ENCODE results near the gene SPAG17. TPM values are rescaled to one million over a fixed set of nuclear protein-coding genes. Genes with fewer than 3 reads are reported as not detected.

SPAG17 gene
- total and polyA plus RNA-seq, 9 donors = 0.08 to 39.5 (median 0.67) TPM

DNA sequence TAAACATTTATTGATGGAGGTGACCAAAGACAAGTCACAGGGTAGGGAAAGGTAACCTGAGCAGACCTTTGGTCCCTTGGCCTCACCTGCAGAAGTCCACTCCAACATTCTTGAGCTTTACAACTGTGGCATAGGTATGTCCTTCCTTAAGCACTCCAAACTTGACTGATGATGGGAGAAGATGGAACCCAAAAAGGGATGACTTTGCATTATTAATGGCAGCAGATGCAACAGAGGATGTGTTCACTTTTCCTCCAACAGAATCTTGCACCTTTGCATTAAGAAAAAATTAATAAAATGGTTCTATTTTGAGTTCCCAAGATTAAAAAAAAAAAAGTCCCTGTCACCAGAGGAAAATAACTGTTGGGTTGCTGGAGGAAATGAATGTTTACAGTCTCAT, 213.3 kb downstream of the SPAG17 start:
- Histone ChIP-seq H3K36me3 (no peaks in the 10 kb centered on the region), H3K4me1 (ENCODE audit: insufficient read depth) (no peaks in the 10 kb centered on the region), H3K27ac (no peak overlapping the region), H3K27me3 (no peaks in the 10 kb centered on the region), H3K4me3 (no peak overlapping the region), H3K9me3 (no peaks in the 10 kb centered on the region)
- DNase-seq = no peak
- TF ChIP-seq EP300 (IDR thresholded peaks at IDR 0.05) = no peak
- TF ChIP-seq POLR2A (IDR thresholded peaks at IDR 0.05) = no peak
- TF ChIP-seq, protein P1, sequence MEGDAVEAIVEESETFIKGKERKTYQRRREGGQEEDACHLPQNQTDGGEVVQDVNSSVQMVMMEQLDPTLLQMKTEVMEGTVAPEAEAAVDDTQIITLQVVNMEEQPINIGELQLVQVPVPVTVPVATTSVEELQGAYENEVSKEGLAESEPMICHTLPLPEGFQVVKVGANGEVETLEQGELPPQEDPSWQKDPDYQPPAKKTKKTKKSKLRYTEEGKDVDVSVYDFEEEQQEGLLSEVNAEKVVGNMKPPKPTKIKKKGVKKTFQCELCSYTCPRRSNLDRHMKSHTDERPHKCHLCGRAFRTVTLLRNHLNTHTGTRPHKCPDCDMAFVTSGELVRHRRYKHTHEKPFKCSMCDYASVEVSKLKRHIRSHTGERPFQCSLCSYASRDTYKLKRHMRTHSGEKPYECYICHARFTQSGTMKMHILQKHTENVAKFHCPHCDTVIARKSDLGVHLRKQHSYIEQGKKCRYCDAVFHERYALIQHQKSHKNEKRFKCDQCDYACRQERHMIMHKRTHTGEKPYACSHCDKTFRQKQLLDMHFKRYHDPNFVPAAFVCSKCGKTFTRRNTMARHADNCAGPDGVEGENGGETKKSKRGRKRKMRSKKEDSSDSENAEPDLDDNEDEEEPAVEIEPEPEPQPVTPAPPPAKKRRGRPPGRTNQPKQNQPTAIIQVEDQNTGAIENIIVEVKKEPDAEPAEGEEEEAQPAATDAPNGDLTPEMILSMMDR (IDR thresholded peaks at IDR 0.05) = no peak
- intact Hi-C loops (cut with DNase I) = no loop called here

DNA sequence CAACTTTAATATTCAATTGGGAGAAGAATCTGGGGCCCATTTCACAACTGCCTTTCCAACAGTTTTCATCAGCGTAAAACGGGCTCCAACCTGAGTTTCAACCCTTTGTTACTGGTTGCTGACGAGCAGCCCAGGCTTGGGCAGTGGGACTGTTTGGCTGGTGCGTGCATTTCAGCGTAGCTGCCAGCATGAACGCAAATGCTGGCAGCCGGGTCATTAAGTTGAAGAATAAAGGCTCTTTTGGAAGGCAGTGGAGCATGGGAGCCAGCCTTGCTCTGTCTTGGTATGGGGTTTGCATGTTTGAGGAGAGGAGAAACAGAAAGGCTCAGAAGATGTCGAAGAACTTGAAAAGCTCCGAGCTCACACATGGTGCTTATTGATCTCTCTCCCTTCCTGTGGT, 214.8 kb downstream of the SPAG17 start:
- intact Hi-C loops (cut with DNase I) = no loop called here
- no peak overlapping the region for H3K4me3 ChIP-seq
- 60 to 63% (median 63%) methylated on average over 9 of the region's 9 CpGs for WGBS, 3 donors
- no peaks in the 10 kb centered on the region for H3K27me3 ChIP-seq
- TF ChIP-seq, protein P1 (IDR thresholded peaks at IDR 0.05) = no peak
- no peak for TF ChIP-seq EP300 (IDR thresholded peaks at IDR 0.05)
- no peak for TF ChIP-seq POLR2A (IDR thresholded peaks at IDR 0.05)
- H3K9me3 ChIP-seq = no peaks in the 10 kb centered on the region
- no peaks in the 10 kb centered on the region for H3K36me3 ChIP-seq
- no peaks in the 10 kb centered on the region for H3K4me1 ChIP-seq (ENCODE audit: insufficient read depth)
- no peak overlapping the region for H3K27ac ChIP-seq
- no peak for DNase-seq

DNA sequence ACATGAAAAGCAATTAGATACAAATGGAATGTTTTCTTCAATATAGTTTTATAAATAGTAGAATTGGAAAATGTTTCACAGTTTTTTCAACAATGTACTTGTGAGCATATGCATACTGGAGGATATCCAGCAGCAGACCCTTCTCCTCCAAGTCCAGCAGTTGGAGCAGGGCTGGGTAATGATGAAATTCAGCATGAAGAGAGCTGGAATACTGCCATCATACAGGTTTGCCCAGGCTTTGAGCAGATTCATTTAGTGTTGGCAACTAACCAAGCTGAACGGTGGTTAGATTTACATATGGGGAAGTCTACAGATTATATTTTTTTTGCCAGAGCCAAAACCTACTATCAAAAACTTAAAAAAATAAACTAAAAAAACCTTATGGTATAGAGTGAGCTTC, 217.1 kb downstream of the SPAG17 start:
- no peaks in the 10 kb centered on the region for H3K27me3 ChIP-seq
- H3K4me1 ChIP-seq (ENCODE audit: insufficient read depth) = no peaks in the 10 kb centered on the region
- no peak overlapping the region for H3K27ac ChIP-seq
- no peak overlapping the region for H3K4me3 ChIP-seq
- no peaks in the 10 kb centered on the region for H3K36me3 ChIP-seq
- intact Hi-C loops (cut with DNase I) = no loop called here
- H3K9me3 ChIP-seq = no peaks in the 10 kb centered on the region
- WGBS, 3 donors = 3 to 8% (median 6%) methylated on average over 1 of the region's 1 CpG
- TF ChIP-seq POLR2A (IDR thresholded peaks at IDR 0.05) = no peak
- TF ChIP-seq EP300 (IDR thresholded peaks at IDR 0.05) = no peak
- TF ChIP-seq, protein P1 (IDR thresholded peaks at IDR 0.05) = no peak
- no peak for DNase-seq

DNA sequence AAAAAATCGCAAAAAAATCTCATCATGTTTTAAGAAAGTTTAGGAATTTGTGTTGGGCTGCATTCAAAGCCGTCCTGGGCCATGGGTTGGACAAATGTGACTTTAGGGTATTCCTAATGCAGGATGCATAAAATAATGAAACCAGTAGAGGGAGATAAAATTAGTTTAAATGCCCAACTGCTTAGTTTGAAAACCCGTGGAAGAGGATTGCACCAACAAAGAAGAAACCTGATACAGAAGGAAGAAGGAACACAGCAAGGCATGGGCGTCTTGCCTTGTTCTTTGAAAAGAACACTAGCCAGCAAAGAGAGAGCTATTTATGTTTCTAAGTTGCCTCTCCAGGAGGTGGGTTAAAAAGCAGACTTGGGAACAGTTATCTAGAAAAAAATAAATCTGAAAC, 217.6 kb downstream of the SPAG17 start:
- no peak for TF ChIP-seq POLR2A (IDR thresholded peaks at IDR 0.05)
- TF ChIP-seq, protein P1 (IDR thresholded peaks at IDR 0.05) = no peak
- TF ChIP-seq EP300 (IDR thresholded peaks at IDR 0.05) = no peak
- Histone ChIP-seq H3K27me3 (no peaks in the 10 kb centered on the region), H3K9me3 (no peaks in the 10 kb centered on the region), H3K27ac (no peak overlapping the region), H3K4me3 (no peak overlapping the region), H3K36me3 (no peaks in the 10 kb centered on the region), H3K4me1 (ENCODE audit: insufficient read depth) (no peaks in the 10 kb centered on the region)
- intact Hi-C loops (cut with DNase I) = no loop called here
- WGBS, 3 donors = 25 to 36% (median 25%) methylated on average over 4 of the region's 4 CpGs
- no peak for DNase-seq

Measured in ovary (tissue), 9 donors.